ES-I3 (cell line): ENCODE measurements around the gene RNF168.
A peak's percentile ranks its signal among the peaks of the same experiment; 100 is the strongest.
"Not testable (repeated sequence)": the region's sequence is repeated elsewhere in the genome, so short reads cannot be mapped to it uniquely, and the experiment has no call there.

ENCODE experiments used
- H3K36me3 ChIP-seq: 2 replicates; pipeline ENCODE4 v1.6.1; 2013; ENCODE audit warnings: mild to moderate bottlenecking, low read length, control low read depth, moderate library complexity; ENCODE audit not compliant: insufficient read depth
- H3K4me1 ChIP-seq: 2 replicates; pipeline ENCODE4 v1.6.1; 2013; ENCODE audit warnings: mild to moderate bottlenecking, control low read depth, low read length; ENCODE audit not compliant: insufficient read depth
- H3K9ac ChIP-seq: 2 replicates; pipeline ENCODE4 v1.6.1; 2013; ENCODE audit warnings: low read depth, mild to moderate bottlenecking, low read length, moderate library complexity
- H3K9me3 ChIP-seq: 2 replicates; pipeline ENCODE4 v1.6.1; 2013; ENCODE audit warnings: mild to moderate bottlenecking, low read length, moderate library complexity; ENCODE audit not compliant: control insufficient read depth, insufficient read depth

The RNF168 gene

DNA sequence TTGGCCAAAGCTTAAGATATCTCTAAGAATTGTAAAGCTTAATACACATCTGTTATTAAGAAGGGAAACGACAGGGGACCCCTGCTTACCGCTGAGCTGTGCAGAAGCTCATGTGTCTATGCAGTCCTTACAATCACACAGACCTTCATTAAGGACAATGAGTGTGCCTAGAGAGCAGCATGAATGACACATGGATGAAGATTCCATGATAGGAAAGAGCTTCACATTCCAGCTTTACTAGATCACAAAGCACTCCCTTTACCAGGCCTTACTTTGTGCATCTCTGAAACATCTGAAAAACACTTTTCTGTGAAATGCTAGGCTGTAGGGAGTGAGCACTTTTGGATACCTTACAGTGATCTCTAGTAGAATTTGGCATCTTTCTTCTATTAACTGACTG, 32.0 kb downstream of the RNF168 start:
- Histone ChIP-seq H3K9me3 (no peaks in the 10 kb centered on the region), H3K4me1 (no peaks in the 10 kb centered on the region), H3K36me3 (peaks cover 21% of the 10 kb centered on the region), H3K9ac (no peak overlapping the region)

DNA sequence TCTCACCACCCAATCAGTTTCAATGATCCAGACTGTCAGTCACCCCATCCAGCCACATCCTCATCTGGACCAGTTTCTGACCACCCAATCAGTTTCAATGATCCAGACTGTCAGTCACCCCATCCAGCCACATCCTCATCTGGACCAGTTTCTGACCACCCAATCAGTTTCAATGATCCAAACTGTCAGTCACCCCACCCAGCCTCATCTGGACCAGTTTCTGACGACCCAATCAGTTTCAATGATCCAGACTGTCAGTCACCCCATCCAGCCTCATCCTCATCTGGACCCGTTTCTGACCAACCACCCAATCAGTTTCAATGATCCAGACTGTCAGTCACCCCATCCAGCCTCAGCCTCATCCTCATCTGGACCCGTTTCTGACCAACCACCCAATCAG, 33.4 kb downstream of the RNF168 start:
- H3K36me3 ChIP-seq, result peaks cover 19% of the 10 kb centered on the region
- not testable (repeated sequence) for H3K9me3 ChIP-seq, H3K9ac ChIP-seq, H3K4me1 ChIP-seq

DNA sequence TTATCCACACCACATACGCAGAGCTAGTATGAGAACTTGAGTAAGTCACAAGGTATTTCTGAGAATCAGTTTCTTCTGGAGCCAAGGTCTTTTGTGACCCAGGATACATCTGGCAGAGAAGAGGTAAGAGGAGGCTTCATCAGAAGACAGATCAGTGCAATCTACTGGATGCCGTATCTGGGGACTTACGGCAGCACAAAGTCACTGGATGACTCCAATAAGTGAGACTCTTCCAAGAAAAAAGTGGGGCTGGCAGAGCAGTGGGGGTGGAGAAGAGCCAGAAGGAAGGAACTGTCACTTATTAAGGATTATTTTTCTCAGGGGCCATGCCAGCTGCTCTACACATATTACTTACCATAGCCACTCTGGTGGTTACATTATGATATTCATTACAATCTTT, 39.8 kb downstream of the RNF168 start:
- Histone ChIP-seq H3K36me3 (no peaks in the 10 kb centered on the region), H3K9ac (no peak overlapping the region), H3K9me3 (no peaks in the 10 kb centered on the region), H3K4me1 (no peaks in the 10 kb centered on the region)

DNA sequence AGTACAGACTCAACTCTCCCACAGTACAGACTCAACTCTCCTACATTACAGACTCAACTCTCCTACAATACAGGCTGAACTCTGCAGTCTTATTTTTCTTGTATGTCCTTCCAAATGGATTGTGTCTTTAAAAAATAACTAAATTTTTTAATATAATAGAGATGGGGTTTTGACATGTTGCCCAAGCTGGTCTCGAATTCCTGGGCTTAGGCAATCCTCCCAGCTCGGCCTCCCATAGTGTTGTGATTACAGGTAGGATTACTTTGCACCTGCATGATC, 40.2 kb downstream of the RNF168 start:
- H3K4me1 ChIP-seq, result no peaks in the 10 kb centered on the region
- H3K9ac ChIP-seq, result no peak overlapping the region
- H3K36me3 ChIP-seq, result no peaks in the 10 kb centered on the region
- no peaks in the 10 kb centered on the region for H3K9me3 ChIP-seq

DNA sequence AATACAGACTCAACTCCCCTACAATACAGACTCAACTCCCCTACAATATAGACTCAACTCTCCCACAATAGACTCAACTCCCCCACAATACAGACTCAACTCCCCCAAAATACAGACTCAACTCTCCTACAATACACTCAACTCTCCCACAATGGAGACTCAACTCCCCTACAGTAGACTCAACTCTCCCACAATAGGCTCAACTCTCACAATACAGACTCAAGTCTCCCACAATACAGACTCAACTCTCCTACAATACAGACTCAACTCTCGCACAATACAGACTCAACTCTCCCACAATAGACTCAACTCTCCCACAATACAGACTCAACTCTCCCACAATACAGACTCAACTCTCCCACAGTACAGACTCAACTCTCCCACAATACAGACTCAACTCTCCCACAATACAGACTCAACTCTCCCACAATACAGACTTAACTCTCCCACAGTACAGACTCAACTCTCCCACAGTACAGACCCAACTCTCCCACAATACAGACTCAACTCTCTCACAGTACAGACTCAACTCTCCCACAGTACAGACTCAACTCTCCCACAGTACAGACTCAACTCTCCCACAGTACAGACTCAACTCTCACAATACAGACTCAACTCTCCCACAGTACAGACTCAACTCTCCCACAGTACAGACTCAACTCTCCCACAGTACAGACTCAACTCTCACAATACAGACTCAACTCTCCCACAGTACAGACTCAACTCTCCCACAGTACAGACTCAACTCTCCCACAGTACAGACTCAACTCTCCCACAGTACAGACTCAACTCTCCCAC, 40.7 kb downstream of the RNF168 start:
- not testable (repeated sequence) for H3K36me3 ChIP-seq, H3K9ac ChIP-seq, H3K9me3 ChIP-seq

DNA sequence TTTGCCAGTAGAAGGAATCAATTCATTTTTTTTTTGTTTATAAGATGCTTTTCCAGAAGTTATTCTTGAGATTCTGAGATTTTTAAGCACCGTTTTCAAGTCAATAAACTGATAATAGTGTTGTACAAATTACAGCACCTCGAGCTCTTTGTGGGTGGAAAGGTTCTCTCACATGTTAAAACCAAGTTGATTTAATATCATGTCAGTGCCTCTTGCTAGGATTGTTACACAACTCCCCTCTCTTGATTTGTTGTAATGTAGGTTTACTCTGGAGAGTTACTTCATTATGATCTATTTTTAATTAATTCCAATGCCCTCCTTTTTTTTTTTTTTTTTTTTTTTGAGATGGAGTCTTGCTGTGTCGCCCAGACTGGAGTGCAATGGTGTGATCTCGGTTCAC, 45.5 kb downstream of the RNF168 start:
- no peaks in the 10 kb centered on the region for H3K9me3 ChIP-seq
- H3K9ac ChIP-seq, result no peak overlapping the region
- H3K36me3 ChIP-seq, result no peaks in the 10 kb centered on the region
- H3K4me1 ChIP-seq, result no peaks in the 10 kb centered on the region

More for the DNA sequence above, 40.7 kb downstream of the RNF168 start:
- not testable (repeated sequence) for H3K4me1 ChIP-seq

DNA sequence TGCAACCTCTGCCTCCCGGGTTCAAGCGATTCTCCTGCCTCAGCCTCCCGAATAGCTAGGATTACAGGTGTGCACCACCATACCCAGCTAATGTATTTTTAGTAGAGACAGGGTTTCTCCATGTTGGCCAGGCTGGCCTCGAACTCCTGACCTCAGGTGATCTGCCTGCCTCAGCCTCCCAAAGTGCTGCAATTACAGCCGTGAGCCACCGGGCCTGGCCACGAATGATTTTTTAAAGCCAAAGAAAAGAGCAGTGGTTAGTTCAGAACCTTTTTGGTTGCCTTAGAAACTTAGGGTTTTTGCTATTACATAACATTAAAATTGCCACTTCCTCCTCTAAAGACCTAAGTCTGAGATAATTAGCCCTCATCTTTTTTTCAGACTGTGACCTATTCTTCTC, 46.1 kb downstream of the RNF168 start:
- H3K9me3 ChIP-seq, H3K9ac ChIP-seq, H3K4me1 ChIP-seq, H3K36me3 ChIP-seq: not testable (repeated sequence)

DNA sequence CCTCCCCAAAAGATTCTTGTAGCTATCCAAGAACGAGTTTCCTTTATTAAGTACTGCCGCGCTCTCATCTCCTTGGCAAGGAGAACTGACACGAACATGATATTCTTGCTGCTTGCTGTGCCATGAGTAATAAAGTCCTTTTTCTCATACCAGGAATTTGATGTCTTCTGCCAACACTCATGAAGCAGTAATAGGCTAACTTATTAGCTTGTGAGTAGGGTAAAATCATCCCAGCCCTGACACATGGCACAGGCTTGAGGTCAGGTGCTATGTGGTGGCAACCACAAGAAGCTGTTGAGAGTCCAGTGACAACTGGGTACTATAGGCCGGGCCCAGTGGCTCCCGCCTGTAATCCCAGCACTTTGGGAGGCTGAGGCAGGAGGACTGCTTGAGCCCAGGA, 48.6 kb downstream of the RNF168 start:
- Histone ChIP-seq H3K9ac (no peak overlapping the region), H3K36me3 (no peaks in the 10 kb centered on the region), H3K9me3 (no peaks in the 10 kb centered on the region), H3K4me1 (no peaks in the 10 kb centered on the region)

DNA sequence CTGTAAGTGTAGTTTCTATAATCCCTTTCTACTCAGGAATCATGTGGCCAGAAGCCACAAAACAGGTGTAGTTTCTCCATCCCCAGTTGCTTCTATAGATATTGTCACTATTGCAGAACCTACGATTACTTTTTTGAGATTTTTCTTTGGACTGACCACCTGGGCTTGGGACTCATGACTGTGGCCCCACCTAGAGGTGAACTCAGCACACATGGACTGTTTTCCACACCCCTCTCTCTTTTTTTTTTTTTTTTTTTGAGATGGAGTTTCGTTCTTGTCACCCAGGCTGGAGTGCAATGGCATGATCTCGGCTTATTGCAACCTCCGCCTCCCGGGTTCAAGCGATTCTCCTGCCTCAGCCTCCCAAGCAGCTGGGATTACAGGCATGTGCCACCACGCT, 58.2 kb downstream of the RNF168 start:
- not testable (repeated sequence) for H3K9me3 ChIP-seq, H3K4me1 ChIP-seq, H3K9ac ChIP-seq, H3K36me3 ChIP-seq

DNA sequence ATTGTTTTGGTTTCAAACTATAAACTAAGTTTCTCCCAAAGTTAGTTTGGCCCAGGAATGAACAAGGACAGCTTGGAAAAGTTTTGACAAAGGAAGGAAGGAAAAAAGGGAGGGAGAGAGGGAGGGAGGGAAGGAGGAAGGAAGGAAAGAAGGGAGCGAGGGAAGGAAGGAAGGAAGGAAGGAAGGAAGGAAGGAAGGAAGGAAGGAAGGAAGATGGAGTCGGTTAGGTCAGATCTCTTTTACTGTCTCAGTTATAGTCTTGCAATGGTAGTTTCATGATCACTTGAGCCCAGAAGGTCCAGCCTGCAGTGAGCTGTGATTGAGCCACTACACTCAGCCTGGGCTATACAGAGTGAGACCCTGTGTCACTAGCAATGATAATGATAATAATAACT, 59.1 kb downstream of the RNF168 start:
- Histone ChIP-seq H3K36me3 (no peaks in the 10 kb centered on the region), H3K9me3 (no peaks in the 10 kb centered on the region), H3K4me1 (no peaks in the 10 kb centered on the region), H3K9ac (no peak overlapping the region)

DNA sequence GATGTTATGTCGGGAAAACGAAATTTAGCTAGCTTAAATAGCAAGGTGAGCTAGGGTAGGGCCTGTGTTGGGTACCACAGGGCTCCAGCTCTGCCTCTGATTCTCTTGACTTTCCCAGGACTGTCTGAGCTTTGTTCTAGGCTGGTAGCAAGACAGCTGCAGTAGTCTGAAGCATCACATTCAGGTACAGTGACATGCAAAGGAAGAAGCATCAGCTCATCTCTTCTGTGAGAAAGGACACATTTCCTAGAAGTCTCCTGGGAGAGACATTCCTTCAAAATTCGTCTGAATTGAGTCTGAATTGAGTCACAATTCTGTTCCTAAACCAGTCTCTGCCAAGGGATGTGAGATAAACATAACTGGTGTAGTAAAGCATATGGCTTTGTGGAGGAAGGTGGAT, 62.9 kb downstream of the RNF168 start:
- no peaks in the 10 kb centered on the region for H3K9me3 ChIP-seq
- no peaks in the 10 kb centered on the region for H3K36me3 ChIP-seq
- no peaks in the 10 kb centered on the region for H3K4me1 ChIP-seq
- H3K9ac ChIP-seq, result no peak overlapping the region

DNA sequence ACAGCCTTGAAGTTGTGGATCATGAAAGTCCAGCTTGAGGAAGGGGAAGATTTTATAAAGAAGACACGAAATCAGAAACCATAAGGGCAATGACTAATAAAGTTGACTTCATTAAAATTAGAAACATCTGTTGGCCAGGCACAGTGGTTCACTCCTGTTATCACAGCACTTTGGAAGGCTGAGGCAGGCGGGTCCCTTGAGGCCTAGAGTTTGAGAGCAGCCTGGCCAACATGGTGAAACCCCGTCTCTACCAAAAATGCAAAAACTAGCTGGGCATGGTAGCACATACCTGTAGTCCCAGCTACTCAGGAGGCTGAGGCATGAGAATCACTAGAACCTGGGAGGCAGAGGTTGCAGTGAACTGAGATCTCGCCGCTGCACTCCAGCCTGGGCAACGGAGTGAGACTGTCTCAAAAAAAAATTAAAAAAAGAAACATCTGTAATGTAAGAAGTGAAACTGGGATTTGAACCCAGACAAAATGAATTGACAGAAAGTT, 63.5 kb downstream of the RNF168 start:
- H3K9me3 ChIP-seq, result no peaks in the 10 kb centered on the region
- H3K9ac ChIP-seq, result no peak overlapping the region
- no peaks in the 10 kb centered on the region for H3K4me1 ChIP-seq
- no peaks in the 10 kb centered on the region for H3K36me3 ChIP-seq

DNA sequence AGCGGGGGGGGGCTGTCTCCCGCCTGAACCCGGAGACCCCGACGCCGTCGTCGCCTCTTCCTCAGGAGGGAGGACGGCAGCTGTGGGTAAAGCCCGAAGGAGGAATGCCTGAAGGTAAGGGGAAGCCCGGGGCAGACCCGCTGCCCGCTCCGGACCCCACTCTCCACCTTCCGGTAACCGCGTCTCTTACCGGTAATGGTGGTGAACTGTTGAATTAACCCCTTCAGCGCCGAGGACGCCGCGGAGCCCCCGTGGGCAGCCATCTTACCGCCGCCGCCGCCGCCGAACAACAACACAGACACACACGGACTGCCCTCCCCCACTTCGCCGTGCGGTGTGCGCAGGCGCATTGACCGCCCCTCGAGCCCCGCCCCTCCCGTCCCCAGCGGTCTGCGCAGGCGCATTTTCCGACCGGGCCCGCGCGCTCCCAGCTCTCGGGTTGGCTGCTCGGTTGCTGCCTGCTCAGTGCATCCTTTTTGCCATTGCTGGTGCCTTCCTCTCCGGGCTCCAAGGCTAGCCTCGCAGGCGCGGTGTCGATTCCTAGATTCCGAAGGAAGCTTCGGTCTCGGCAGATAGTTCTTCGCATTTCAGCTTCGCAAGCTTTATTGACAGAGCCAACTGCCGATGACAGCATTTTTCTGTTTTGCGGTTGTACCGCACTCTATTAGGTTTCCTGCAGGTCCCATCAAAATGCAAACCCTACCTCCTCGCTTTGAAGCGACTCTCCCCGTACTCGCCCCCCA, 71.3 kb downstream of the RNF168 start, which contains the start of gene UBXN7:
Gene UBXN7, minus strand, starts transcription at position 291 of the 743 bp plus-strand sequence. Its CDS starts 28 bp downstream, at position 263.
- Histone ChIP-seq H3K9me3 (no peaks in the 10 kb centered on the region), H3K36me3 (no peaks in the 10 kb centered on the region), H3K9ac (peak within 1 kb of the TSS; percentile 78), H3K4me1 (no peaks in the 10 kb centered on the region)

DNA sequence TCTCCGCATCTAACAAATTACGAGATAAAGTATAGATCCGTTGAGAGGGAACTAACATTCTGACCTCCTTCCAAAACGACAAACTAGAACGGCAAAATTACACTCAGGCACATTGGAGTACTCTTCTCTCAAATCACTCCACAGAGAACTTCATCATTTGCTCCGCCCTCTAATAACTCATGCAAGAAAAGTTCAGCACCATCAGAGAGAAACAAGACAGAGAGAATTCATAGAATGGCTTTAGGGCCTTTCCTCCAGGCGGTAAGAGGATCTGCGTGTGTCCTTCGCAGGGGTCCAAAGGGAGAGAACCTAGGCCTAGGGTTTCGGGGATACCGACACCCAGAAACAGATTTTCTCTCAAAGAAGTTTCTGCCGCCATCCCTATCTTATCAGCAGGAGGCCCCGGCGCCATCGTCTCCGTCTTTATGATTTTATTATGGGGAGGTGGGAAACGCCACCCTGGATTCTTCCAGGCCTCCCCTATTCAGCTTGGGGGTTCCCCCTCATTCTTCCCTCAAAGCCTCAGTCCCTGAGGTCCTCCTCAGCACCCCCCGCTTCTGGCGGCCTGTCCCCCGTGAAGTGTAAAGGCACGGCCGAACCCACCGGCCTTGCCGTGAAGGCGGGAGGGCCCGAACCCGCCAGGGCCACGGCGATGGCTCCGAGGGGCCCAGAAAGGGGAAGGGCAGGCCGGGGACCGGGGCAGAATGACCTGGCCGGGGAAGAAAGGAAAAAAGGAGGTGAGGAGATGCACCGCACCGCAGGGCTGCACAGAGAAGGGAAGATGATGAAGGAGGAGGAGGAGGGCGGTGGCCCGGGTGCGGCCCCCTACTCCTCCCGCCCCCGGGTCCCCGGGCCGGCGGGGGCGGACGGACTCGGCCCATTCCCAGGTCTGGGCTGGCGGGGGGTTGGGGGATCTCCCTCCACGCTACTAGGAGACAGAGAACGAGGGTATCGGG, 72.1 kb downstream of the RNF168 start:
- H3K9ac ChIP-seq, result peak overlapping the region; percentile 78
- H3K4me1 ChIP-seq, result no peaks in the 10 kb centered on the region
- H3K36me3 ChIP-seq, result no peaks in the 10 kb centered on the region; the same call in 1 of the 2 replicates
- no peaks in the 10 kb centered on the region for H3K9me3 ChIP-seq
